ENCODE measurements around the gene APOLD1.

The APOLD1 gene

DNA sequence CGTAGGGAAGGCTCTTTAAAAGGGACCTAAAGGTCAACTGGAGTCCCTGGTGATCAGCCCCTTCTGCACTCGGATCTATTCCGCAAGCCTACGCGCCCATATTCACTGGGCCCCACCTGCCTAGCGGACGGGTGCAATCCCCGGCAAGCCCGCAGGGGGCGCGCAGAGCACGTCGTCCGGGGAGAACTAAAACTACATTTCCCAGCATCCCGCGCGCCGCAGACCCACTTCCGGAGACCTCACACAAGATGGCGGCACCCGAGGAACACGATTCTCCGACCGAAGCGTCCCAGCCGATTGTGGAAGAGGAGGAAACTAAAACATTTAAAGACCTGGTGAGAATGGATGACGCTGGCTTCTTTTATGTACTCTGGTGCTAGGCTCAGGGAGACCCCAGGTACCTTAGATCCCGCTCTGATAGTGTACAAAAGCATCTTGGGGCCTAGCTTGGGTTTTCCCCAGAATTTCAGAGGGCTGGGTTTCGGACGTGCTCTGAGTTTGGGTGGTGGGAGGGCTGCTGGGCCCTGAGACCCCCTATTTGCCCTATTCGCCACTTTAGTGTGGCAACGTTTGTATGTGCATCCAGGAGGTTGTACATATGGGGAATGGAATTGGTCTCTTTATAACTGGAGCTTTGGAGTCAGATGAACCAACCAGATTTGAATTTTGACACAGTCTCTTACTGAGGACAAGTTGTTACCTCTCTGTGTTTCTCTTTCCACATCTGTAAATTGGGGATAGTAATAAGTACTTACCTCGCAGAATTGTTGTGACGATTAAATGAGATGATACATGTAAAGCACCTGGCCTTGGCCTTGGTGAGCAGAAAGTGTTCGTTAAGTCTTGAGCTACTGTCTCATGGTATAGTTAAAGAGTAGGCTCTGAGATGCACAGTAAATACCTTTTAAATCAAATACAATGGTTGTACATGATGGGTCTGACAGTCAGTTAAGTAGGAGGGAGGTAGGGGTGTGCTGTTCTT is 28.0 kb downstream of the APOLD1 start, which contains the start of gene DDX47:
Gene DDX47 (plus strand): TSS at position 227 of the 982 bp plus-strand sequence. CDS start 22 bp downstream, at position 249.
- TF ChIP-seq, protein P1, sequence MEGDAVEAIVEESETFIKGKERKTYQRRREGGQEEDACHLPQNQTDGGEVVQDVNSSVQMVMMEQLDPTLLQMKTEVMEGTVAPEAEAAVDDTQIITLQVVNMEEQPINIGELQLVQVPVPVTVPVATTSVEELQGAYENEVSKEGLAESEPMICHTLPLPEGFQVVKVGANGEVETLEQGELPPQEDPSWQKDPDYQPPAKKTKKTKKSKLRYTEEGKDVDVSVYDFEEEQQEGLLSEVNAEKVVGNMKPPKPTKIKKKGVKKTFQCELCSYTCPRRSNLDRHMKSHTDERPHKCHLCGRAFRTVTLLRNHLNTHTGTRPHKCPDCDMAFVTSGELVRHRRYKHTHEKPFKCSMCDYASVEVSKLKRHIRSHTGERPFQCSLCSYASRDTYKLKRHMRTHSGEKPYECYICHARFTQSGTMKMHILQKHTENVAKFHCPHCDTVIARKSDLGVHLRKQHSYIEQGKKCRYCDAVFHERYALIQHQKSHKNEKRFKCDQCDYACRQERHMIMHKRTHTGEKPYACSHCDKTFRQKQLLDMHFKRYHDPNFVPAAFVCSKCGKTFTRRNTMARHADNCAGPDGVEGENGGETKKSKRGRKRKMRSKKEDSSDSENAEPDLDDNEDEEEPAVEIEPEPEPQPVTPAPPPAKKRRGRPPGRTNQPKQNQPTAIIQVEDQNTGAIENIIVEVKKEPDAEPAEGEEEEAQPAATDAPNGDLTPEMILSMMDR (IDR thresholded peaks at IDR 0.05): peak; percentile 96

DNA sequence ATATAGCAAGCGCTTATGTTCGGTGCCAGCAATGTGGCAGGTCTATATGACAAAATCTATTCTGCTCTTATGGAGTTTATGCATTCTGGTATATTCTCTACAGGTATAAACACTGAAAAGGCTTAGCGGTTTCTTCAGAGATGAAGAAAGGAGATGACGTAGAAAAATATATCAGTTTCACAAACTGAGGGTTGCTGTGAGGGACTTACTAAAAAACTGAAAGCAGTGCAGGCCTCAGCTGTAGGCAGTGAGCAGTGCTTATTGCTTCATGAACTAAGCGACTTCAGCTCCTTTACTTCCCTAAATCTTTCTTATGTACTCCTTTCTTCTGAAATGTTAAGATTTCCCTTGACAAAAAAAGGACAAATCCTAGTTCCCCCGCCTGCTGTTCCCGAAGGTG is 32.2 kb downstream of the APOLD1 start:
- TF ChIP-seq, protein P1 (IDR thresholded peaks at IDR 0.05): no peak

DNA sequence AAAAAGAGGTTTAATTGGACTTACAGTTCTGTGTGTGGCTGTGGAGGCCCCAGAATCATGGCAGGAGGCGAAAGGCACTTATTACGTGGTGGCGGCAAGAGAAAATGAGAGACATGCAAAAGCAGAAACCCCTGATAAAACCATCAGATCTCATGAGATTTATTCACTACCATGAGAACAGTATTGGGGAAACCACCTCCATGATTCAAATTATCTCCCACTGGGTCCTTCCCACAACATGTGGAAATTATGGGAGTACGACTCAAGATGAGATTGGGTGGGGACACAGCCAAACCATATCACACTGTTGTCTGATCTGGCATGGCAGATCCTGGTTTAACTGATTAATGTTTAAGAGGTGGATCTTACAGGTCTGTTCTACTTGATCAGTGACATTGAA is 33.2 kb downstream of the APOLD1 start:
- TF ChIP-seq, protein P1 (IDR thresholded peaks at IDR 0.05): no peak

DNA sequence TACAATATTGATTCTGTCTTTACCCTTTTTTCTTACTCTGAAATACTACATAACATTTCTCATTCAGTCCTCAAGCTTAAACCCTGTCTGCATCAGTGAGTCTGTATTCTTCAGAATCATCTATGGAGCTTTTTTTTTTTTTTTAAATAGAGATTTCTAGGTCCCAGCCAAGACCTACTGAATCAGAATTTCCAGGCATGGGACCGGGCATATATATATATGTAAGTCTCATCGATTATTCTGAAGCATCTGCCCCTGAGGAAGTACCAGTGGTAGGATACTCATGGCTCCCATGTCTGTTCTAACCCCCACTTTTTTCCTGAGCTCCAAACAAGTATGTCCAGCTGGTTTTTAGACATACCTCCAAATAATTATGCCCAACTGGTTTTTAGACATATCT is 33.8 kb downstream of the APOLD1 start:
- TF ChIP-seq, protein P1 (IDR thresholded peaks at IDR 0.05): no peak

DNA sequence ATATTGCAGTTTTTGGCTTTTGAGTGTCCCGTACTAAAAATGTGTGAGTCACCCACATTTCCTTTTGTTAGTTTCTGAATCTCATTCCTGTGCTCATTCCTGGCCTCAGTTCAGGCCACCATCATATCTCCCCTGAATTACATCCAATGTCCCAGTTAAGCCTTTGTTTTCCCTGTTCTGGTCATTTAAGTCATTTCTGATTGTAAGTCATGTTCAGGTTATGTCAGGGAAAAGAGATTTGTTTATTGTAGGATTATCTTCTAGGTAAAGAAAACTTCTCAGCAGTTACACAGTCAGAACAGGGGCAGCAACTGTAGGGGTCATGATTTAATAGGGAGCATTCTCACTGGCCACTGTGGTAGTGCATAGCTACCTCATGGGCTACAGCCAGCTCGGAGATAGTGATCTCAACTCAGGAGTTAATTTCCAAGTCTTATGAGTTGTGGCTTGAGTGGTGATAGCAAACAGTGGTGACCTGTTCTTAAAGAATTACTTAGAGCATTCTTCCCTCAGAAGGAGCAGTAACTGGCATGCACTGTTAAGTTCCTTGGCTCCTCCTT is 34.4 kb downstream of the APOLD1 start:
- TF ChIP-seq, protein P1 (IDR thresholded peaks at IDR 0.05): no peak

DNA sequence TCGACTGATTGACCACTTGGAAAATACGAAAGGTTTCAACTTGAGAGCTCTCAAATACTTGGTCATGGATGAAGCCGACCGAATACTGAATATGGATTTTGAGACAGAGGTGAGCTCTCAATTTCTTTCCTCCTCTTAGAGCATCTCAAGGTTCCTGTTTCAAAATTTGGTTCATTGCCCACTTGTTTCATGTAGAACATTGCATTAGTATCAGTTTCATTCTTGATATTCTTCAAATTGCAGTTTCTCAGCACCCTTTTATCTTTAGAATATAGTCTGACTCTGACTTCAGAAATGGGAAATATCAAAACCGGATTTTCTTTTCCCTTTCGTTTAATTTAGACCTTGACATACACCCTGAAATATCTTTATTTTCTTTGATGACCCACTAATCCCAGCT is 36.5 kb downstream of the APOLD1 start:
- TF ChIP-seq, protein P1 (IDR thresholded peaks at IDR 0.05): no peak

DNA sequence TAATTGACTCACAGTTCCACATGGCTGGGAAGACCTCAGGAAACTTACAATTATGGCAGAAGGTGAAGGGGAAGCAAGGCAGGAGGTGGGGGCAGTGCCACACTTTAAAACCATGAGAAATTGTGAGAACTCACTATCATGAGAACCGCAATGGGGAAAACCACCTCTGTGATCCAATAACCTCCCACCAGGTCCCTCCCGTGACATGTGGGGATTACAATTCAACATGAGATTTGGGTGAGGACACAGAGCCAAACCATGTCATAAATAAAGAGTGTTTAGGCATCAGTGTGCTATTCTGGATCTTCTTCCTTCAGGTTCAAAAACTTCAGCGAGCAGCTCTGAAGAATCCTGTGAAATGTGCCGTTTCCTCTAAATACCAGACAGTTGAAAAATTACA is 37.4 kb downstream of the APOLD1 start:
- TF ChIP-seq, protein P1 (IDR thresholded peaks at IDR 0.05): no peak
